ENCODE results near the gene COL20A1. TPM values are rescaled to one million over a fixed set of nuclear protein-coding genes. Genes with fewer than 3 reads are reported as not detected.

COL20A1 gene
- total and polyA plus RNA-seq, 2 donors (not counting 1 experiment from before 2014, with no cell fraction given) = not detected

GRCh38 chr20:63365601-63366389, 72.8 kb downstream of the COL20A1 start:
- H2AFZ ChIP-seq (ENCODE audit: low read length) = no peak overlapping the region
- H3K27me3 ChIP-seq (ENCODE audit: control insufficient read depth, insufficient read depth, low read length) = no peaks in the 10 kb centered on the region
- no peak overlapping the region for H3K4me2 ChIP-seq (ENCODE audit: extremely low read depth, insufficient read depth, low read length)
- H4K20me1 ChIP-seq (ENCODE audit: control insufficient read depth, extremely low read depth, insufficient read depth, low read length) = no peaks in the 10 kb centered on the region
- no peak for DNase-seq (ENCODE audit: low read depth in 2 of 2)
- TF ChIP-seq EZH2 (IDR thresholded peaks at IDR 0.05; ENCODE audit: low read length, missing control alignments) = no peak
- TF ChIP-seq, protein P1, sequence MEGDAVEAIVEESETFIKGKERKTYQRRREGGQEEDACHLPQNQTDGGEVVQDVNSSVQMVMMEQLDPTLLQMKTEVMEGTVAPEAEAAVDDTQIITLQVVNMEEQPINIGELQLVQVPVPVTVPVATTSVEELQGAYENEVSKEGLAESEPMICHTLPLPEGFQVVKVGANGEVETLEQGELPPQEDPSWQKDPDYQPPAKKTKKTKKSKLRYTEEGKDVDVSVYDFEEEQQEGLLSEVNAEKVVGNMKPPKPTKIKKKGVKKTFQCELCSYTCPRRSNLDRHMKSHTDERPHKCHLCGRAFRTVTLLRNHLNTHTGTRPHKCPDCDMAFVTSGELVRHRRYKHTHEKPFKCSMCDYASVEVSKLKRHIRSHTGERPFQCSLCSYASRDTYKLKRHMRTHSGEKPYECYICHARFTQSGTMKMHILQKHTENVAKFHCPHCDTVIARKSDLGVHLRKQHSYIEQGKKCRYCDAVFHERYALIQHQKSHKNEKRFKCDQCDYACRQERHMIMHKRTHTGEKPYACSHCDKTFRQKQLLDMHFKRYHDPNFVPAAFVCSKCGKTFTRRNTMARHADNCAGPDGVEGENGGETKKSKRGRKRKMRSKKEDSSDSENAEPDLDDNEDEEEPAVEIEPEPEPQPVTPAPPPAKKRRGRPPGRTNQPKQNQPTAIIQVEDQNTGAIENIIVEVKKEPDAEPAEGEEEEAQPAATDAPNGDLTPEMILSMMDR (conservative IDR thresholded peaks at IDR 0.05 in 1 of 2, IDR thresholded peaks at IDR 0.05 in 1 of 2; ENCODE audit: low read depth in 1 of 2, low read length in 2 of 2) = no peak
- no peaks in the 10 kb centered on the region for H3K79me2 ChIP-seq (ENCODE audit: control insufficient read depth, insufficient read depth, low read length)
- no peak overlapping the region for H3K9ac ChIP-seq (ENCODE audit: insufficient read depth, low read length)
- H3K27ac ChIP-seq (ENCODE audit: insufficient read depth, low read length) = no peak overlapping the region
- H3K4me3 ChIP-seq (replicated peaks in 1 of 4; ENCODE audit: control extremely low read depth in 1 of 4, insufficient read depth in 1 of 4, low read depth in 3 of 4, low read length in 4 of 4) = no peak overlapping the region
- H3K4me1 ChIP-seq (ENCODE audit: control insufficient read depth, extremely low read depth, insufficient read depth, low read length) = no peaks in the 10 kb centered on the region
- H3K36me3 ChIP-seq (ENCODE audit: control insufficient read depth, insufficient read depth, low read length) = no peaks in the 10 kb centered on the region
- H3K9me3 ChIP-seq (ENCODE audit: control insufficient read depth, insufficient read depth, low read depth, low read length) = no peaks in the 10 kb centered on the region

DNA sequence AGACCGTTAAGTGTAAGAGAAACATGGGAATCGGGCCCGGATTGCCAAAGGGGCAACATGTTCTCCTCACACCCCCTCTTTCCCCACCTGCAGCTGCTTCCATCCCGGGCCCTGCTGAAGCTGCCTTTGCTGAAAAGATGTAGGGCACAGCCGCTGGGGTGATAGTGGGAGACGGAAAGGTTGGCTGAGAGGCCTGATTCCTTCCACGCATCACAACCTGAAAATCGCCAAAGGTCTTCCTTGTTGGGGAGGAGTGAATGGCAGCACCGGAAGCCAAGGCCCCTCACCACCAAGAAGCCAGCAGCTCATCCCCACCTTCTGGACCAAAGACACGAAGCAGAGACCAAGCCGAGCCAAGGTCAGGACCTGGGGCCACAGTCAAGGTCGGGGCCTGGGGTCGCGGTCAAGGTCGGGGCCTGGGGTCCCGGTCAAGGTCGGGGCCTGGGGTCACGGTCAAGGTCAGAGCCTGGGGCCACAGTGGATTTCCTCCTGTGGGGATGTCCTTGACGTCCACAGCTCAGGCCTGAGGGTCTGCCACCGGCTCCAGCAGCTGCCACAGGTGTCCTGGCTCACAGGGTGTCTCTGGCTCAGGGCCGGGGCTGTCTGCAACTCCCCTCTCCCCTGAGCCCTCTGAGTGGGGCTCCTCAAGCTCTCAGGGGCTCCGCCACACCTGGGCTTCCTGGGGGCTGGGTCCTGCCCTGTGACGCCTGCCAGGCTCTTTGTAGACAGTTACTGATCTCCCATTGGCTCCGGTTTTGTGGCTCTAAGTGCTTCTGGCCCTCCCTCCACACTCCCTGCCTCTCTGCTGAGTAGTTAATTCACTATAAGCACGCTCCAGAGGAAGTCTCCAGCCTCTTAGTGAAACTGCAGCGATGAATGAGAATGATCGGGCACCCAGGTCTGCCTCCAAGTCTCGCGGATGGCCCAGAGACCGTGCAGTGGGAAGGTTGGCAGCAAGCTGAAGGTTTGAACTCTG, 73.7 kb downstream of the COL20A1 start:
- no peaks in the 10 kb centered on the region for H3K4me1 ChIP-seq (ENCODE audit: control insufficient read depth, extremely low read depth, insufficient read depth, low read length)
- H3K27me3 ChIP-seq (ENCODE audit: control insufficient read depth, insufficient read depth, low read length) = no peaks in the 10 kb centered on the region
- no peak overlapping the region for H3K9ac ChIP-seq (ENCODE audit: insufficient read depth, low read length)
- no peak for DNase-seq (ENCODE audit: low read depth in 2 of 2)
- no peaks in the 10 kb centered on the region for H3K36me3 ChIP-seq (ENCODE audit: control insufficient read depth, insufficient read depth, low read length)
- no peak overlapping the region for H3K4me2 ChIP-seq (ENCODE audit: extremely low read depth, insufficient read depth, low read length)
- H2AFZ ChIP-seq (ENCODE audit: low read length) = no peak overlapping the region
- H3K27ac ChIP-seq (ENCODE audit: insufficient read depth, low read length) = no peak overlapping the region
- no peaks in the 10 kb centered on the region for H3K9me3 ChIP-seq (ENCODE audit: control insufficient read depth, insufficient read depth, low read depth, low read length)
- no peaks in the 10 kb centered on the region for H3K79me2 ChIP-seq (ENCODE audit: control insufficient read depth, insufficient read depth, low read length)
- no peak for TF ChIP-seq EZH2 (IDR thresholded peaks at IDR 0.05; ENCODE audit: low read length, missing control alignments)
- TF ChIP-seq, protein P1 (conservative IDR thresholded peaks at IDR 0.05 in 1 of 2, IDR thresholded peaks at IDR 0.05 in 1 of 2; ENCODE audit: low read depth in 1 of 2, low read length in 2 of 2) = no peak
- no peak overlapping the region for H3K4me3 ChIP-seq (replicated peaks in 1 of 4; ENCODE audit: control extremely low read depth in 1 of 4, insufficient read depth in 1 of 4, low read depth in 3 of 4, low read length in 4 of 4)
- H4K20me1 ChIP-seq (ENCODE audit: control insufficient read depth, extremely low read depth, insufficient read depth, low read length) = no peaks in the 10 kb centered on the region

- Histone ChIP-seq H3K4me2 (ENCODE audit: extremely low read depth, insufficient read depth, low read length) (no peak overlapping the region), H3K9me3 (ENCODE audit: control insufficient read depth, insufficient read depth, low read depth, low read length) (no peaks in the 10 kb centered on the region), H3K27me3 (ENCODE audit: control insufficient read depth, insufficient read depth, low read length) (no peaks in the 10 kb centered on the region), H3K4me1 (ENCODE audit: control insufficient read depth, extremely low read depth, insufficient read depth, low read length) (no peaks in the 10 kb centered on the region), H3K9ac (ENCODE audit: insufficient read depth, low read length) (no peak overlapping the region), H3K4me3 (replicated peaks in 1 of 4; ENCODE audit: control extremely low read depth in 1 of 4, insufficient read depth in 1 of 4, low read depth in 3 of 4, low read length in 4 of 4) (no peak overlapping the region), H3K79me2 (ENCODE audit: control insufficient read depth, insufficient read depth, low read length) (no peaks in the 10 kb centered on the region), H2AFZ (ENCODE audit: low read length) (no peak overlapping the region), H4K20me1 (ENCODE audit: control insufficient read depth, extremely low read depth, insufficient read depth, low read length) (no peaks in the 10 kb centered on the region), H3K27ac (ENCODE audit: insufficient read depth, low read length) (no peak overlapping the region), H3K36me3 (ENCODE audit: control insufficient read depth, insufficient read depth, low read length) (no peaks in the 10 kb centered on the region)
- TF ChIP-seq EZH2 (IDR thresholded peaks at IDR 0.05; ENCODE audit: low read length, missing control alignments) = no peak
- TF ChIP-seq, protein P1 (conservative IDR thresholded peaks at IDR 0.05 in 1 of 2, IDR thresholded peaks at IDR 0.05 in 1 of 2; ENCODE audit: low read depth in 1 of 2, low read length in 2 of 2) = no peak
- DNase-seq (ENCODE audit: low read depth in 2 of 2) = no peak
These were observed 74.6 kb downstream of the COL20A1 start for GRCh38 chr20:63367446-63368055.

Data from fibroblast of lung (primary cell).